ENCODE data around the gene UNC13D.
"Not testable (repeated sequence)": the region's sequence is repeated elsewhere in the genome, so short reads cannot be mapped to it uniquely, and the experiment has no call there.

Gene UNC13D

DNA sequence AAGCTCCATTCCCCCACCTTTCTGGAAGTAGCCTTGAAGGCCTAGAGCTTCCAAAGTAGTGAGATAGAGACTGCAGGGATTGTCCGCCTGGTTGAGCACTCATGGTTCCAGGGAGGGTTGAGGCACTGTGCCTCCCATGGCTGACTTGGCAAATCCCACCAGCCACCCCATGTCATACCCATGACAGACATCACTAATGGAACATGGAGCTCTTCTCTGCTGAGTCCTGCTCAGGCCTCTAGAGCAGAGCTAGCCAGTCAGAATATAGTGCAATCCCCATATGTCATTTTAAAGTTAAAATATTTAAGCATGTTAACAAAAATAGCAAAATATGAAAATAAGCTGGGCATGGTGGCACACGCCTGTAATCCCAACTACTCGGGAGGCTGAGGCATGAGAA is 28.8 kb downstream of the UNC13D start:
- ATAC-seq (no peak), DNase-seq (no peak)
- no peaks in the 10 kb centered on the region for H3K9me3 Mint-ChIP-seq
- H3K4me3 Mint-ChIP-seq: no peak overlapping the region
- H3K27me3 Mint-ChIP-seq: no peaks in the 10 kb centered on the region
- no peak overlapping the region for H3K27ac Mint-ChIP-seq
- peaks cover 4% of the 10 kb centered on the region for H3K36me3 Mint-ChIP-seq (ENCODE audit: low read depth)
- no peaks in the 10 kb centered on the region for H3K4me1 Mint-ChIP-seq

DNA sequence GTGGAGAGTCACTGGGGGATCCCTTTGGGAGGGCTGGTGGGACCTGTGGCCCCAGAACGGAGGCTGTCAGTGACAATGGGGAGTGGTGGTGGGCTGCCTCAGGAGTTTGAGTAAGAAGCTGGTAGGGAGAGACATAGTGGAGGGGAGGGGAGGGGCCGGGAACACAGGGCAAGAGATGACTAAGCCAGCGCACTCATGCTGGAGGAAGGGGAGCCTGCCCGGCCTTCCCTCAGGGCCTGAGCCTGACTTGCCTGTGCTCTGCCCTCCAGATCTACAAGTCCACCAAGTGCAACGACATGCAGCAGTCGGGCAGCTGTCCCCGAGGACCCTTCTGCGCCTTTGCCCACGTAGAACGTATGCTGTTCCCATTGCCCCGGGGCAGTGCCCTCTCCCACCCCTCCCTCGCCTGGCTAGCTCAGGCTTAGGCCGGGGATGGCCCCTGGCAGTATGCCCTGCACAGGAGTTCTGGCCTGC is 29.3 kb downstream of the UNC13D start:
- H3K9me3 Mint-ChIP-seq: no peaks in the 10 kb centered on the region
- DNase-seq: no peak
- no peak for ATAC-seq
- H3K27me3 Mint-ChIP-seq: no peaks in the 10 kb centered on the region
- peaks cover 4% of the 10 kb centered on the region for H3K36me3 Mint-ChIP-seq (ENCODE audit: low read depth)
- no peaks in the 10 kb centered on the region for H3K4me1 Mint-ChIP-seq
- no peak overlapping the region for H3K27ac Mint-ChIP-seq
- H3K4me3 Mint-ChIP-seq: no peak overlapping the region

DNA sequence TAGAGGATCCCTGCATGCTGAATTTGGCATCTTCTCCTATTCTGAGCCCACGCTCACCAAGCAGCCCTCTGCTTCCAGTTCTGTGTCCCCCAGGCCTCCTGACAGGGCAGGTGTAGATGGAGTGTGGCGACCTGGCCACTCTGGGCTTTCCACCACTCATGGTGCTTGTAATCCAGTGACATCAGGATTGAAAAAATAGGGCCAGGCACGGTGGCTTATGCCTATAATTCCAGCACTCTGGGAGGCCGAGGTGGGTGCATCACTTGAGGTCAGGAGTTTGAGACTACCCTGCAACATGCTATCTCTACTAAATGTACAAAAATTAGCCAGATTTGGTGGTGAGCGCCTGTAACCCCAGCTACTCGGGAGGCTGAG is 30.2 kb downstream of the UNC13D start:
- ATAC-seq: no peak
- H3K4me1 Mint-ChIP-seq: no peaks in the 10 kb centered on the region
- H3K27ac Mint-ChIP-seq: no peak overlapping the region

DNA sequence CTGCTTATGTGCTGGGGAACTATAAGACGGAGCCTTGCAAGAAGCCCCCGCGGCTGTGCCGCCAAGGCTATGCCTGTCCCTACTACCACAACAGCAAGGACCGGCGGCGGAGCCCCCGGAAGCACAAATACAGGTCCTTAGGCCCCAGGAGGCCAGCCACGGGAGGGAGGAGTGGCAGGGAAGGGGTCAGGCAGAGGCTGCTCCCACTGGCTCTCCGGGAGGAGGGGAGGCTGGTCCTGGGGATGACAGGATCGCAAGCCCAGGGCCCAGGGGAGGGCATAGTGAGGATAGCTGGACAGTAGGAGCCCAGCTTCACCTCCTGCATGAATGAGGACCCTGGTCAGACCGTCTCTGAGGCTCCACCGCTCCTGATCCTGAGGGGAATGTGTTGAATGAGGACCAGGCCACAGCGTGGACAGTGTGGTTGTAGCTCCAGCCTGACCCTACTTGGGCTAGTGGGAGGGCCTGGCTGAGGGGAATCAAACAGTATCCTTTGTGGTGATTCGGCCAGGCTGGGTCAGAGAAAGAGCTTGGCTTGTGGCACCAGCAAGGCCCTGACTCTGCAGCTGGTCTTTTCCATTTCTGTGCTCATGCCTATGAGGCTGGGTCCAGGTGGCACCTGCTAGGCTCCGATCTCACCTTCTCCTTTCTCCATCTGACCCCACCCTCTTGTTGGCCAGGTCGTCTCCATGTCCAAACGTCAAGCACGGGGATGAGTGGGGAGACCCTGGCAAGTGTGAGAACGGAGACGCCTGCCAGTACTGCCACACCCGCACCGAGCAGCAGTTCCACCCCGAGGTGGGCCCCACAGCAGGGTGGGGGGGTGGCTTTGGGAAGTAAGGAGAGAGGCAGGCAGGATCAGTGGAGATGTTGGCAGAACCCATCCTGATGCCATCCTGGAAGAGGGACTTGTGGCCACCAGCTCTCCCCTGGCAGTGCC is 30.9 kb downstream of the UNC13D start:
- peaks cover 2% of the 10 kb centered on the region for H3K36me3 Mint-ChIP-seq (ENCODE audit: low read depth)
- H3K4me1 Mint-ChIP-seq: no peaks in the 10 kb centered on the region
- no peak for DNase-seq
- no peak overlapping the region for H3K4me3 Mint-ChIP-seq
- no peaks in the 10 kb centered on the region for H3K27me3 Mint-ChIP-seq
- no peak overlapping the region for H3K27ac Mint-ChIP-seq
- ATAC-seq: no peak
- H3K9me3 Mint-ChIP-seq: no peaks in the 10 kb centered on the region

More for the DNA sequence above, 30.2 kb downstream of the UNC13D start:
- no peak overlapping the region for H3K4me3 Mint-ChIP-seq
- DNase-seq: no peak
- H3K9me3 Mint-ChIP-seq: no peaks in the 10 kb centered on the region
- H3K36me3 Mint-ChIP-seq (ENCODE audit: low read depth): peaks cover 4% of the 10 kb centered on the region
- no peaks in the 10 kb centered on the region for H3K27me3 Mint-ChIP-seq

DNA sequence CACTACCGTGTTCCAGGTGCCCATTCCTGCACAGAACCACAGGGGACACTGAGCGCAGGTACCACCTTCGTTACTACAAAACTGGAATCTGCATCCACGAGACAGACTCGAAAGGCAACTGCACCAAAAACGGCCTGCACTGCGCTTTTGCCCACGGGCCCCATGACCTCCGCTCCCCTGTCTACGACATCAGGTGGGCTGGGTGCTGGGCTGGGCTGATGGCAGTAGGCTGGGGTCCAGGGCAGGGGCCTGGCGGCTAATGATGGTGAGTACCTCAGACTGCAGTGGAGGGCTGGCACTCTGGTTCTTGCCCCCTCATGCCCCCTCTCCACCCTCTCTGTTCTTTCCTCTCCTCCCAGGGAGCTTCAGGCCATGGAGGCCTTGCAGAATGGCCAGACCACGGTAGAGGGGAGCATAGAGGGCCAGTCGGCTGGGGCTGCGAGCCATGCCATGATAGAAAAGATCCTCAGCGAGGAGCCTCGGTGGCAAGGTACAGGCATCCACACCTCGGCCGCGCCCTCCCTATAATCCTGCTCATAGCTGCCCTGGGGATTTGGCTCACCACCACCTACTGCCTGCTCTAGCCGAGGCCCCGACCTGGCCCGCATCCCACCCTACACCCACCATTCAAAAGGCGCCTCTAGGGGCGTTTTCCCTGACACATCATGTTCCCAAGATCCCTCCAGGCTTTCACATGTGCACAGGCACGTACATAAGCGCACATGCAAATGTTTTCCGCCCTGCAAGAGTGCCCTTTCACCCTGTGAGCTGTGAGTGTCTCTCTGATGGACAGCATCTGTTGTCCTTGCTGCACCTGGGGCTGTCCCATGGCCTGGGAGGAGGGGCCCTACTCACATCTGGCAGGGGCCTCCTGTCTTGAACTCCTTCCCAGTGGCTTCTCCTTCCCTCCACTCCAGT is 31.8 kb downstream of the UNC13D start:
- ATAC-seq (no peak), DNase-seq (no peak)
- H3K27me3 Mint-ChIP-seq: no peaks in the 10 kb centered on the region
- H3K4me1 Mint-ChIP-seq: no peaks in the 10 kb centered on the region
- H3K36me3 Mint-ChIP-seq (ENCODE audit: low read depth): peaks cover 2% of the 10 kb centered on the region
- no peak overlapping the region for H3K27ac Mint-ChIP-seq
- H3K9me3 Mint-ChIP-seq: no peaks in the 10 kb centered on the region
- H3K4me3 Mint-ChIP-seq: no peak overlapping the region

DNA sequence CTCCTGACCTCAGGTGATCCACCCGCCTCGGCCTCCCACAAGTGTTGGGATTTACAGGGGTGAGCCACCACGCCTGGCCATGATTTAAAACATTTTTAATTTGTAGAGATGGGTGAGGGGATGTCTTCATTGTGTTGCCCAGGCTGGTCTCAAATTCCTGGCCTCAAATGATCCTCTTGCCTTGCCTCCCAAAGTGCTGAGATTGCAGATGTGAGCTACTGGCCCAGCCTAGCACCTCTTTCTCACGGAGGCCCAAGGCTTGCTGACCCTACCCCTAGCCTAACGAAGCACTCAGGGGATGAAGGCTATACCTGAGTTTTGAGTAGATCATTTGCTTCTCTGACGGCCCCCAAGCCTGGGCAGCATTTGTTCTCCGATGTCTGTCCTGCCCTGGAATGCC is 33.0 kb downstream of the UNC13D start:
- H3K4me3 Mint-ChIP-seq: no peak overlapping the region
- DNase-seq (no peak), ATAC-seq (no peak)
- H3K36me3 Mint-ChIP-seq (ENCODE audit: low read depth): peaks cover under 1% of the 10 kb centered on the region
- H3K4me1 Mint-ChIP-seq: no peaks in the 10 kb centered on the region
- no peaks in the 10 kb centered on the region for H3K9me3 Mint-ChIP-seq
- no peak overlapping the region for H3K27ac Mint-ChIP-seq
- H3K27me3 Mint-ChIP-seq: no peaks in the 10 kb centered on the region

DNA sequence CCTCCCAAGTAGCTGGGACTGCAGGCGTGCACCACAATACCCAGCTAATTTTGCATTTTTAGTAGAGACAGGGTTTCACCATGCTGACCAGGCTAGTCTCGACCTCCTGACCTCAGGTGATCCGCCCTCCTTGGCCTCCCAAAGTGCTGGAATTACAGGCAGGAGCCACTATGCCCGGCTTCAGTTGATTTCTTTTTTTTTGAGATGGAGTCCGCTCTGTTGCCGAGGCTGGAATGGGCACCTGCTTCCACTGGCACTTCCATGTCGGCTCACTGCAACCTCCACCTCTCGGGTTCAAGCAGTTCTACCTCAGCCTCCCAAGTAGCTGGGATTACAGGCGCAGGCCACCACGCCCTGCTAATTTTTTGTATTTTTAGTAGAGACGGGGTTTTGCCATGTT is 33.4 kb downstream of the UNC13D start:
- H3K36me3 Mint-ChIP-seq (ENCODE audit: low read depth): not testable (repeated sequence)

DNA sequence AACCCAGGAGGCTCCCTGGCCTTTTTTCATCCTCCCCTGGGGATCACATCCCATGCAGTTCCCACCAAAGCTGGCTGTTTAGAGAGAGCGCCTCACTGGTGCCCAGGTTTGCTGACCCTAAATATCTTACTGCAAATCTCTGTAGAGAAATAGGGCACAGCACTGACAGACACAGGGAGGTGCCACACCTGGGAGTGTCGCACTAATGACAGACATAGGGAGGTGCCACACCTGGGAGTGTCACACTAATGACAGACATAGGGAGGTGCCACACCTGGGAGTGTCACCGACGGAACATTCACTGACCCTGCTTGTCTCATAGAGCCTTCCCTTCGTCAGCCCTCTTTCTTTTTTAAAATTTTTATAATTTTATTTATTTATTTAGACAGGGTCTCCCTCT is 34.0 kb downstream of the UNC13D start:
- ATAC-seq: no peak
- no peak for DNase-seq
- no peaks in the 10 kb centered on the region for H3K9me3 Mint-ChIP-seq
- no peak overlapping the region for H3K27ac Mint-ChIP-seq
- H3K4me1 Mint-ChIP-seq: no peaks in the 10 kb centered on the region
- no peak overlapping the region for H3K4me3 Mint-ChIP-seq
- no peaks in the 10 kb centered on the region for H3K27me3 Mint-ChIP-seq
- H3K36me3 Mint-ChIP-seq (ENCODE audit: low read depth): no peaks in the 10 kb centered on the region

More for the DNA sequence above, 33.4 kb downstream of the UNC13D start:
- H3K4me3 Mint-ChIP-seq, H3K27me3 Mint-ChIP-seq, ATAC-seq, DNase-seq, H3K4me1 Mint-ChIP-seq, H3K27ac Mint-ChIP-seq, H3K9me3 Mint-ChIP-seq: not testable (repeated sequence)

DNA sequence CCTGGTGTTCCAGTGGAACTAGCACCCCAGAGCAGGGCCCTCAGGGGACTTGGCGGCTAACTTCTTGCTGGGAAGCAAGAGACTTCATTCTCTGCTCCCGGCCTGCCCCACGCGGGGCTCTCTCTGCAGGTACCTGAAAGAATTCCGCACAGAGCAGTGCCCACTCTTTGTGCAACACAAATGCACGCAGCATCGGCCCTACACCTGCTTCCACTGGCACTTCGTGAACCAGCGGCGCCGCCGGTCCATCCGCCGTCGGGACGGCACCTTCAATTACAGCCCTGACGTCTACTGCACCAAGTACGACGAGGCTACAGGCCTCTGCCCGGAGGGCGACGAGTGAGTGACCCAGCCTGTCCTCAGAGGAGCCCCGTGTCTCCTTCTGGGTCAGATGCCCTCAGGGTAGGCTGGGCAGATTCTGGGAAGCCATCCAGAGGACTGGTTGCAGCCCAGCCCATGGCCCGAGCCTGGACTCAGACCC is 34.5 kb downstream of the UNC13D start:
- DNase-seq (no peak), ATAC-seq (no peak)
- no peaks in the 10 kb centered on the region for H3K27me3 Mint-ChIP-seq
- no peak overlapping the region for H3K27ac Mint-ChIP-seq
- no peaks in the 10 kb centered on the region for H3K9me3 Mint-ChIP-seq
- no peak overlapping the region for H3K4me3 Mint-ChIP-seq
- H3K4me1 Mint-ChIP-seq: no peaks in the 10 kb centered on the region
- no peaks in the 10 kb centered on the region for H3K36me3 Mint-ChIP-seq (ENCODE audit: low read depth)

DNA sequence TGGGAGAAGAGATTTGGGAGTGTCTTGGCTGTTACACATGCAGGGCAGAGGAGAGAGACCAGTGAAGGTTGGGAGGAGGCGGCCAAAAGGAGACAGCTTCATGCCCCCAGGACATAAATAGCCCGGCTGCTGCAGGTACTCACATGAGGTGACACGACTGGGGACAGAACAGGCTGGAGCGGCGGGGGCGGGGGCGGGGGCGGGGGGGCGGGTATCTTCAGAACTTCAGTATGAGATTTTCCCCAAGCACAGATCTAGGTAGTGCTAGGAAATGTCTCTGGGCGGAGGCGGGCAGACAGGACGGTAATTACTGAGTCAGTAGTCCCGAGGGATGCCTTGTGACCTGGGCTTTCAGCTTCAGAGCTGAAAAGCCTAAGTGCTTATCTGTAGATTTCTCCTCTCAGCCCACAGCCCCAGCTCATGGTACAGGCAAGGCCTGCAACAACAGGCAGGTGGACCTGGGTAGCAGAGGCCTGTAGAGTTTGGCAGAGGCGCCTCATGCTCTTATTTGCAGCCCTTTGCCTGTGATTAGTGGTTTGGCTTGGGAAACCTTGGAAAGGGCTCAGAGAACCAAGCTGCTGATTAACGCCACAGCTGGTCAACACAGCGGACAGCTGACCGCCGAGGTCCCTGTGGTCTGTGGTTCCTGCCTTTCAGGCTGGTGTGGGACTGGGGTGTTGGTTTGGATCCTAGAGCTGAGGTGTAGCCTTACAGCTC is 35.1 kb downstream of the UNC13D start:
- Mint-ChIP-seq H3K4me1 (no peaks in the 10 kb centered on the region), H3K4me3 (no peak overlapping the region), H3K36me3 (ENCODE audit: low read depth) (no peaks in the 10 kb centered on the region), H3K27me3 (no peaks in the 10 kb centered on the region), H3K27ac (no peak overlapping the region), H3K9me3 (no peaks in the 10 kb centered on the region)
- no peak for DNase-seq
- peak; percentile 61 for ATAC-seq

DNA sequence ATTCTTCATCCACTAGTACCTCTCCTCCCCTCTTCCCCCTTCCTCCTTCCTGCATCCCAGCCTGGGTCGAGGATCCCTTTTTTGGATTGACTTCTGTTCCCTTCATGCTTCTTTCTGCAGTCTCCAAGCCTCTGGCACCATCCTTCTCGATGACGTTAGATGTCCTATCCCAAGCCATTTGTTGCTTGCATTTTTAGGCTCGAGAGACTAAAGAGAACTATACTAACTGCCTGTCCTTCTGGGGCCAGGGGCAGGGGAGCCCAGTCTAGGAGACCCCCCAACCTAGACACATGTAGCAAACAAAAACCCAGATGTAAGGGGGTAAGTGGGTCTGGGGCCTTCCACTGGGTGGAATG is 35.7 kb downstream of the UNC13D start:
- Mint-ChIP-seq H3K4me1 (peaks cover 4% of the 10 kb centered on the region), H3K9me3 (no peaks in the 10 kb centered on the region), H3K36me3 (ENCODE audit: low read depth) (no peaks in the 10 kb centered on the region), H3K4me3 (no peak overlapping the region), H3K27me3 (no peaks in the 10 kb centered on the region), H3K27ac (no peak overlapping the region)
- ATAC-seq (no peak), DNase-seq (no peak)

DNA sequence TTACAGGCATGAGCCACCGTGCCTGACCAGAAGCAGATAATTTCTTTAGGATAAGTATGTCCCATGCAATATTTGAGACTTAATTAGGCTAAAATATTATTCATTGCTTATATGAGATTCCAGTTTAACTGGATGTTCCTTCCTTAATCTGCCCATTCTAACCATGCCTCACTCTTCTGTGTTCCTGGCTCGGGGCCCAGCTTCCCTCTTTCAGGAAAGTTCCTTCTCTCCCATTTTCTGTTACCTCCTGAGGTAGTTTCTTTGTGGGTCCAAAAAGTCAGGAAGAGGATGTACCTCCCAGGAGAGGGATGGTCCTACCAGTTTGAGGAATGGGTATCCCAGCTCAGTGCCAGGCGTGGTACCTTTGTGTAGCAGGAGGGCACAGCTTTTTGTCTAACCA is 36.3 kb downstream of the UNC13D start:
- Mint-ChIP-seq H3K4me1 (peaks cover 5% of the 10 kb centered on the region), H3K4me3 (no peak overlapping the region), H3K27me3 (no peaks in the 10 kb centered on the region), H3K36me3 (ENCODE audit: low read depth) (no peaks in the 10 kb centered on the region), H3K9me3 (no peaks in the 10 kb centered on the region), H3K27ac (no peak overlapping the region)
- ATAC-seq (no peak), DNase-seq (no peak)

DNA sequence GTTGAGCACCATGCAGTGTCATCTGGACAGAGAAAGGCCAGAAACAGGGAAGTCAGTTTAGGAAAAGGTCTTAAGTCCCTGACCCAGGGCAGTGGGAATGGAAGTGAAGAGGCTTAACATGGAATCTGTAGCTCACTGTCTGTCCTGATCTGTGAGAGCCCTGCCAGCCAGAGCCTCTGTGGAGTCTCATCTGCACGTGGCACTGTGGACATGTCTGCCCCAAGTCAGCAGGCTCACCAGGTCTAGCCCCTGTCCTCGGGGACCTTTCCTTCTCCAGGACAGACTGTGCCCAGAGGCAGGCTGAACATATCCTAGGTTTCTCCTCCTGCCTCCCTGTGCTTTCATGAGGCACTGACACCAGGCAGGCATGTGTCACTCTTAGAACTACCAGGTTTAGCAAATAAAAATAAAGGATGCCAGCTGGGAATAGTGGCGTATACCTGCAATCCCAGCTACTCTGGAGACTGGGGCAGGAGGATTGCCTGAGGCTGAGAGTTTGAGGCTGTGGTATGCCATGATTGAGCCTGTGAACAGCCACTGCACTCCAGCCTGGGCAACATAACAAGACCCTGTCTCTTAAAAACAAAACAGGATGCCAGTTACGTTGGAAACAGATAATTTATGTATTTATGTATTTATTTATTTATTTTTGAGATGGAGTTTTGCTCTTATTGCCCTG is 37.2 kb downstream of the UNC13D start:
- DNase-seq (no peak), ATAC-seq (no peak)
- Mint-ChIP-seq H3K36me3 (ENCODE audit: low read depth) (no peaks in the 10 kb centered on the region), H3K4me1 (peaks cover 5% of the 10 kb centered on the region), H3K4me3 (no peak overlapping the region), H3K27me3 (no peaks in the 10 kb centered on the region), H3K9me3 (no peaks in the 10 kb centered on the region), H3K27ac (no peak overlapping the region)

DNA sequence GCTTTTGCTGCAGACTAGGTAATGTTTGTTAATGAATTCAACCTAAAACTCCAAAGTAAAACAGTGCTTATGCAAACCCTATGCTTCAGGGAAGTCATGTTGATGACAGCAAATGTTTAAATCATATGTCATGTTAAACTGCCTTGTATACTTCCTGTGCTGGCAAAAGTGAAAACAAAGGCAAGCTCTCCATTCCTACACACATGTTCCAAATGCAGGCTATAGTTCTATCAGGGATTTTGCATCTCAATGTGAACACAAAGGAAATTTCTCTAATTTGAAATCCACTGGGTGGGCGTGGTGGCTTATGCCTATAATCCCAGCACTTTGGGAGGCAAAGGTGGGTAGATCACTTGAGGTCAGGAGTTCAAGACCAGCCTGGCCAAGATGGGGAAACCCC is 40.3 kb downstream of the UNC13D start:
- no peaks in the 10 kb centered on the region for H3K27me3 Mint-ChIP-seq
- H3K36me3 Mint-ChIP-seq (ENCODE audit: low read depth): peaks cover 7% of the 10 kb centered on the region
- peaks cover 5% of the 10 kb centered on the region for H3K4me1 Mint-ChIP-seq
- no peaks in the 10 kb centered on the region for H3K9me3 Mint-ChIP-seq
- no peak for DNase-seq
- H3K27ac Mint-ChIP-seq: no peak overlapping the region
- ATAC-seq: no peak
- H3K4me3 Mint-ChIP-seq: no peak overlapping the region

Measured in activated naive CD8-positive, alpha-beta T cell treated with anti-CD3 and anti-CD28 coated beads, Interleukin-2, amount 50 U/mL, for 24 hours (primary cell).